H1 (cell line): ENCODE results near the gene FHL2. TPM values are rescaled to one million over a fixed set of nuclear protein-coding genes. Genes with fewer than 3 reads are reported as not detected.

Source experiments
- RAD21 ChIP-seq, 2 experiments: IDR thresholded peaks in 1 of 2; conservative IDR thresholded peaks in 1 of 2; 2 replicates each; pipeline ENCODE4 v1.6.1; 2011; ENCODE audit warnings: low read depth in 2 of 2, low read length in 2 of 2, improper control_type of control experiment in 1 of 2, inconsistent platforms in 1 of 2, mild to moderate bottlenecking in 1 of 2, moderate library complexity in 1 of 2
- YY1 ChIP-seq: IDR thresholded peaks from 2 replicates; pipeline ENCODE4 v1.6.1; 2011; ENCODE audit warnings: low read depth, mild to moderate bottlenecking, low read length
- polyA plus RNA-seq, 7 experiments: library from polyadenylated mRNA; depleted of rRNA in 3 of 7; stranded (reverse) in 5 of 7; unstranded in 2 of 7; fragments of >200 nt in 5 of 7; fragments of 200-250 nt in 2 of 7; gene quantifications; 1 replicate in 5 of 7; 2 replicates in 1 of 7; 4 replicates in 1 of 7; pipeline versions ENCODE4 v1.2.1 to v1.2.3, GENCODE V29; 2011 to 2013; ENCODE audit warnings: missing spikeins in 2 of 7, mixed read lengths in 2 of 7
- total RNA-seq: library from RNA; stranded (reverse); fragmentation: NEBNext Ultra II Directional; extraction: Animal tissue kit (Norgen Biotek cat#: 25700); gene quantifications from 2 replicates; pipeline ENCODE4 v1.2.1, GENCODE V29; 2021

The FHL2 gene
- total and polyA plus RNA-seq, 2 of the 8 experiments (the other 6 are each of a cell fraction or from before 2014, with no cell fraction given) = 33.2 to 64.3 TPM

DNA sequence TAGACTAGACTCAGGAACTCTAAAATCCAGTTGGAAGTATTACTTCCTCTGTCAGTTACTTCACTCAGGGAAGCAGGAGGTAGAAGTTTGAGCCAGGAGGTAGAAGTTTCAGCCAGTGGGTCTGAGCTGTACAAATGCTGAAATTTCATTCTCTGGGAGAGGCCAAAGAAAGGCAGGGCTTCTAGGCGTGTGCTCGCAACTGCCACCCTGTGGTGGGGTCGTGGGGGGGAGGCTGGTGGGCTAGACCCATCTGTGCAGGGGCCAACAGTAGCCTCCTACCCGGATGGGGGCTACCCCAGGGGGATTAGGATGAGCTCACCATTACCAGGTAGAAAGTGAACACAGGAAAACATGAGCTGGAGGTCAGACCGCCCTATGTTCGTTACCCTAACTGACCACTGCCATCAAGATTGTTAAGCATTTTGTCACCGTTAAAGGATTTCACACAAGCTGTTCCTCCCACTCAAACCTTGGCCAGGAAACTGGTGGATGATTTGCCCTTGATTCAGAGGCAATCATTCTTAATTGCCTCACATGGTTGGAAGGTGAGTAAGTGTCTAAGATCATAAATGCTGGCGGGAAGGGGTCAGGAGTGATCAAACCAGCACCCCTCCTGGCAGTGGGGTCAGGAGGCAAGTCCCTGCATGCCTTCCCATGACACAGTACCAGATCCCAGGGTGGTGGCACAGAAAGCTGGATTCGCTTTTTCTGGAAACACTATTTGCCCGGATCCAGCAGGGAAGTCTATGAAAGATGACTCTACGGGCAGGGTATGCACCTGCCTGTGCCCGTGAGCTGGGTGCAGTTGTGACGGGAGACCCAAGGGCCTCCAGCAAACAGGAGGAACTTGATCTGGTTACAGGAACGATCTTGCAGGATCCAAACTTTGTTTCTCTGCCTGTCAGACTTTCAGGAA is 5.2 kb upstream of the FHL2 start (continued):
- TF ChIP-seq RAD21 (IDR thresholded peaks at IDR 0.05 in 1 of 2, conservative IDR thresholded peaks at IDR 0.05 in 1 of 2; ENCODE audit: low read depth in 2 of 2, low read length in 2 of 2) = peak; percentile 12 to 41; a peak in 2 of 4 replicates
- TF ChIP-seq YY1 = no peak
